COLO829 (cell line): ENCODE data around the gene GATA5.
A peak's percentile ranks its signal among the peaks of the same experiment; 100 is the strongest.
"Not testable (repeated sequence)": the region's sequence is repeated elsewhere in the genome, so short reads cannot be mapped to it uniquely, and the experiment has no call there.

Experiments
- DNase-seq: peaks from one replicate; pipeline ENCODE4 v3.0.0; 2012; ENCODE audit warnings: low spot score

GATA5 gene

GRCh38 chr20:62505337-62506045 lies 29.7 kb upstream of the GATA5 start:
- no peak for DNase-seq

- DNase-seq: no peak
Observed at GRCh38 chr20:62504323-62504722, 28.5 kb upstream of the GATA5 start.

- no peak for DNase-seq
Observed at GRCh38 chr20:62503401-62504178, 27.8 kb upstream of the GATA5 start.

GRCh38 chr20:62502496-62503095 lies 26.8 kb upstream of the GATA5 start:
- no peak for DNase-seq

GRCh38 chr20:62501801-62502495 lies 26.2 kb upstream of the GATA5 start:
- DNase-seq: no peak

- DNase-seq: peak; percentile 76
Observed at GRCh38 chr20:62500237-62500864, 24.6 kb upstream of the GATA5 start.

- no peak for DNase-seq
Observed at GRCh38 chr20:62499758-62500236, 24.0 kb upstream of the GATA5 start.

GRCh38 chr20:62498874-62499273 lies 23.1 kb upstream of the GATA5 start:
- no peak for DNase-seq

- DNase-seq: no peak
Observed at GRCh38 chr20:62496568-62497218, 20.9 kb upstream of the GATA5 start.

- no peak for DNase-seq
Observed at GRCh38 chr20:62495749-62496567, 20.2 kb upstream of the GATA5 start.

GRCh38 chr20:62494980-62495748 lies 19.4 kb upstream of the GATA5 start:
- no peak for DNase-seq

- DNase-seq: no peak
Observed at GRCh38 chr20:62494537-62494936, 18.7 kb upstream of the GATA5 start.

GRCh38 chr20:62493886-62494285 lies 18.1 kb upstream of the GATA5 start:
- no peak for DNase-seq

GRCh38 chr20:62493253-62493885 lies 17.6 kb upstream of the GATA5 start:
- DNase-seq: no peak

- no peak for DNase-seq
Observed at GRCh38 chr20:62492711-62493110, 16.9 kb upstream of the GATA5 start.

- DNase-seq: not testable (repeated sequence)
Observed at GRCh38 chr20:62490783-62491182, 15.0 kb upstream of the GATA5 start.

GRCh38 chr20:62489932-62490263 lies 14.1 kb upstream of the GATA5 start:
- no peak for DNase-seq

GRCh38 chr20:62489186-62489931 lies 13.6 kb upstream of the GATA5 start:
- DNase-seq: no peak

- DNase-seq: no peak
Observed at GRCh38 chr20:62488470-62488869, 12.7 kb upstream of the GATA5 start.
